HCT116 (cell line): Measurements from ENCODE around the gene SYNGR1. TPM values are rescaled to one million over a fixed set of nuclear protein-coding genes. Genes with fewer than 3 reads are reported as not detected.

Experiments used
- ATAC-seq: fragments of 200-7000 bp; cut with Tn5 transposase; 2 replicates; pipeline ENCODE4 v1.9.1; 2020; ENCODE audit warnings: mild to moderate bottlenecking, moderate library complexity
- BruUV-seq: library from RNA; stranded (reverse); fragments of 400-500 nt; replicated peaks from 2 replicates; lab custom pipeline; 2021; lab: Mats Ljungman, UMichigan
- CTCF ChIA-PET: fragments of 300-600 bp; sonication (Branson Sonifier 250); formaldehyde crosslinking; loops from one replicate; lab custom pipeline; 2021; ENCODE audit warnings: antibody characterized with exemption; lab: Charles Lee
- POLR2A ChIA-PET: fragments of 300-600, 350-600 bp; sonication (Branson Sonifier 250); formaldehyde crosslinking; loops from one replicate; lab custom pipeline; 2021; ENCODE audit warnings: antibody characterized with exemption; lab: Charles Lee
- RAD21 ChIA-PET, 2 experiments: fragments of 300-600 bp; sonication (Branson Sonifier 250); formaldehyde crosslinking; loops; one replicate each; lab custom pipeline; 2023; ENCODE audit warnings: low total read pairs in 2 of 2; ENCODE audit not compliant: uncharacterized antibody in 2 of 2, unreplicated experiment in 2 of 2, low non-redundant PET in 1 of 2; lab: Charles Lee
- DNase-seq: peaks from one replicate; pipeline ENCODE4 v3.0.0-alpha.2; 2010; ENCODE audit warnings: low read depth, low spot score
- H2AFZ ChIP-seq: fragments of 200-600 bp; shearing (Covaris generic), sonication (generic); 2 replicates; pipeline ENCODE4 v1.6.1; 2017; ENCODE audit warnings: low read depth, mixed run types, mixed read lengths, antibody characterized with exemption, low read length; ENCODE audit not compliant: poor library complexity, severe bottlenecking
- H3K27ac ChIP-seq: 2 replicates; pipeline ENCODE4 v1.5.1; 2012; ENCODE audit warnings: low read depth, low read length
- H3K27me3 ChIP-seq: fragments of 200-600 bp; sonication (generic); 2 replicates; pipeline ENCODE4 v1.6.1; 2016; ENCODE audit warnings: mixed run types, low read length, mixed read lengths; ENCODE audit not compliant: insufficient read depth
- H3K36me3 ChIP-seq, 2 experiments: fragments of 200-500 bp in 1 of 2; fragments of 200-600 bp in 1 of 2; sonication (Bioruptor generic) in 1 of 2; sonication (generic) in 1 of 2; 2 replicates each; pipeline versions ENCODE4 v1.5.1 to v1.6.1; 2014 to 2016; ENCODE audit warnings: low read length in 2 of 2, inconsistent platforms in 1 of 2, mixed read lengths in 1 of 2, mixed run types in 1 of 2; ENCODE audit not compliant: insufficient read depth in 2 of 2, control insufficient read depth in 1 of 2
- H3K4me1 ChIP-seq, 2 experiments: fragments of 200-600 bp in 1 of 2; sonication (generic) in 1 of 2; 2 replicates each; pipeline versions ENCODE4 v1.5.1 to v1.6.1; 2012 to 2017; ENCODE audit warnings: low read length in 2 of 2, inconsistent platforms in 1 of 2, mild to moderate bottlenecking in 1 of 2, mixed read lengths in 1 of 2, mixed run types in 1 of 2, moderate library complexity in 1 of 2; ENCODE audit not compliant: insufficient read depth in 2 of 2, control insufficient read depth in 1 of 2
- H3K4me2 ChIP-seq: fragments of 200-600 bp; sonication (generic); 2 replicates; pipeline ENCODE4 v1.6.1; 2017; ENCODE audit warnings: mixed run types, low read length, mixed read lengths
- H3K4me3 ChIP-seq, 2 experiments: fragments of 200-600 bp in 1 of 2; sonication (generic) in 1 of 2; replicated peaks in 1 of 2; 2 replicates each; pipeline ENCODE4 v1.5.1; 2011 to 2016; ENCODE audit warnings: low read length in 2 of 2, control low read depth in 1 of 2, low read depth in 1 of 2, mild to moderate bottlenecking in 1 of 2, mixed read lengths in 1 of 2, mixed run types in 1 of 2
- H3K79me2 ChIP-seq: fragments of 200-600 bp; sonication (generic); 2 replicates; pipeline ENCODE4 v1.6.1; 2017; ENCODE audit warnings: mild to moderate bottlenecking, mixed run types, low read length, moderate library complexity, mixed read lengths; ENCODE audit not compliant: insufficient read depth
- H3K9ac ChIP-seq: fragments of 200-600 bp; sonication (generic); 2 replicates; pipeline ENCODE4 v1.6.1; 2016; ENCODE audit warnings: low read length, mixed read lengths
- H3K9me2 ChIP-seq: fragments of 200-600 bp; sonication (generic), shearing (Covaris generic); 2 replicates; pipeline ENCODE4 v1.6.1; 2017; ENCODE audit warnings: mixed run types, mild to moderate bottlenecking, moderate library complexity; ENCODE audit not compliant: insufficient read depth
- H3K9me3 ChIP-seq, 2 experiments: fragments of 200-500 bp in 1 of 2; fragments of 200-600 bp in 1 of 2; sonication (Bioruptor generic) in 1 of 2; sonication (generic) in 1 of 2; 2 replicates each; pipeline ENCODE4 v1.6.1; 2014 to 2017; ENCODE audit warnings: low read length in 2 of 2, mixed read lengths in 2 of 2, inconsistent platforms in 1 of 2, low read depth in 1 of 2, mild to moderate bottlenecking in 1 of 2, mixed run types in 1 of 2, moderate library complexity in 1 of 2; ENCODE audit not compliant: control insufficient read depth in 1 of 2, insufficient read depth in 1 of 2
- H4K20me1 ChIP-seq: fragments of 200-600 bp; sonication (generic), shearing (Covaris generic); 2 replicates; pipeline ENCODE4 v1.6.1; 2017; ENCODE audit warnings: mixed run types, mild to moderate bottlenecking, moderate library complexity; ENCODE audit not compliant: insufficient read depth
- CBX3 ChIP-seq: IDR thresholded peaks from 2 replicates; pipeline ENCODE4 v1.6.1; 2012; ENCODE audit warnings: low read depth
- CEBPB ChIP-seq: IDR thresholded peaks from 2 replicates; pipeline ENCODE4 v1.6.1; 2012; ENCODE audit warnings: low read depth
- EGR1 ChIP-seq: IDR thresholded peaks from 2 replicates; pipeline ENCODE4 v1.6.1; 2012; ENCODE audit warnings: low read depth
- FOSL1 ChIP-seq: IDR thresholded peaks from 2 replicates; pipeline ENCODE4 v1.6.1; 2012; ENCODE audit warnings: low read depth
- RAD21 ChIP-seq: IDR thresholded peaks from 2 replicates; pipeline ENCODE4 v1.6.1; 2012; ENCODE audit warnings: low read depth, mild to moderate bottlenecking
- SIN3A ChIP-seq: IDR thresholded peaks from 2 replicates; pipeline ENCODE4 v1.6.1; 2012; ENCODE audit warnings: low read depth
- SP1 ChIP-seq: IDR thresholded peaks from 2 replicates; pipeline ENCODE4 v1.6.1; 2012; ENCODE audit warnings: low read depth
- SRF ChIP-seq: IDR thresholded peaks from 2 replicates; pipeline ENCODE4 v1.6.1; 2012; ENCODE audit warnings: low read depth
- YY1 ChIP-seq: IDR thresholded peaks from 2 replicates; pipeline ENCODE4 v1.6.1; 2011; ENCODE audit warnings: low read length, low read depth, moderate library complexity, mild to moderate bottlenecking; ENCODE audit not compliant: insufficient replicate concordance; ENCODE audit errors: extremely low read depth
- ZFX ChIP-seq: fragments of 450-650 bp; IDR thresholded peaks from 2 replicates; pipeline ENCODE4 v1.6.1; 2017
- intact Hi-C: fragments of 100-400 bp; cut with micrococcal nuclease; formaldehyde crosslinking; loops from 2 replicates; pipeline ENCODE4 v1.10.0; 2022
- total RNA-seq: library from RNA; stranded (reverse); gene quantifications from one replicate; pipeline ENCODE4 v1.2.1, GENCODE V29; 2021; ENCODE audit not compliant: unreplicated experiment
- TF ChIP-seq, protein P1 (sequence below): IDR thresholded peaks from 2 replicates; pipeline ENCODE4 v1.6.1; 2011; ENCODE audit warnings: mild to moderate bottlenecking, low read length, moderate library complexity; ENCODE audit not compliant: insufficient replicate concordance; ENCODE audit errors: extremely low read depth
- TF ChIP-seq, protein P2 (sequence below): IDR thresholded peaks from 2 replicates; pipeline ENCODE4 v1.6.1; 2012
- TF ChIP-seq, protein P3 (sequence below), 3 experiments: fragments of 200-600 bp in 1 of 3; sonication (generic) in 1 of 3; IDR thresholded peaks in 2 of 3; conservative IDR thresholded peaks in 1 of 3; 2 replicates each; pipeline ENCODE4 v1.5.1; 2012 to 2017; ENCODE audit warnings: low read depth in 2 of 3, low read length in 2 of 3, antibody characterized with exemption in 1 of 3, borderline replicate concordance in 1 of 3, control low read depth in 1 of 3, mild to moderate bottlenecking in 1 of 3, mixed read lengths in 1 of 3, mixed run types in 1 of 3, moderate library complexity in 1 of 3; ENCODE audit not compliant: insufficient read depth in 1 of 3

The SYNGR1 gene
- total RNA-seq, 1 experiment from 2014 or later: 20.7 TPM

GRCh38 chr22:39381930-39382329 is 32.1 kb downstream of the SYNGR1 start:
- Histone ChIP-seq H4K20me1 (no peaks in the 10 kb centered on the region), H3K9ac (no peak overlapping the region), H3K9me2 (no peaks in the 10 kb centered on the region), H2AFZ (no peak overlapping the region), H3K27ac (no peak overlapping the region), H3K27me3 (no peaks in the 10 kb centered on the region), H3K79me2 (no peaks in the 10 kb centered on the region), H3K36me3 (no peaks in the 10 kb centered on the region; a peak in 1 of 4 replicates), H3K4me3 (no peak overlapping the region), H3K4me1 (peaks cover 0 to 13% of the 10 kb centered on the region in 2 experiments; a peak in 2 of 4 replicates), H3K4me2 (no peak overlapping the region), H3K9me3 (no peaks in the 10 kb centered on the region)
- CTCF ChIA-PET: no interaction called here
- DNase-seq (no peak), ATAC-seq (no peak)
- POLR2A ChIA-PET: no interaction called here
- BruUV-seq: no TSS peak
- RAD21 ChIA-PET: no interaction called here
- intact Hi-C loops: no loop called here
- TF ChIP-seq SP1 (no peak), SRF (no peak), CBX3 (no peak)
- TF ChIP-seq, protein P1, sequence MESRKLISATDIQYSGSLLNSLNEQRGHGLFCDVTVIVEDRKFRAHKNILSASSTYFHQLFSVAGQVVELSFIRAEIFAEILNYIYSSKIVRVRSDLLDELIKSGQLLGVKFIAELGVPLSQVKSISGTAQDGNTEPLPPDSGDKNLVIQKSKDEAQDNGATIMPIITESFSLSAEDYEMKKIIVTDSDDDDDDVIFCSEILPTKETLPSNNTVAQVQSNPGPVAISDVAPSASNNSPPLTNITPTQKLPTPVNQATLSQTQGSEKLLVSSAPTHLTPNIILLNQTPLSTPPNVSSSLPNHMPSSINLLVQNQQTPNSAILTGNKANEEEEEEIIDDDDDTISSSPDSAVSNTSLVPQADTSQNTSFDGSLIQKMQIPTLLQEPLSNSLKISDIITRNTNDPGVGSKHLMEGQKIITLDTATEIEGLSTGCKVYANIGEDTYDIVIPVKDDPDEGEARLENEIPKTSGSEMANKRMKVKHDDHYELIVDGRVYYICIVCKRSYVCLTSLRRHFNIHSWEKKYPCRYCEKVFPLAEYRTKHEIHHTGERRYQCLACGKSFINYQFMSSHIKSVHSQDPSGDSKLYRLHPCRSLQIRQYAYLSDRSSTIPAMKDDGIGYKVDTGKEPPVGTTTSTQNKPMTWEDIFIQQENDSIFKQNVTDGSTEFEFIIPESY: no peak

DNA sequence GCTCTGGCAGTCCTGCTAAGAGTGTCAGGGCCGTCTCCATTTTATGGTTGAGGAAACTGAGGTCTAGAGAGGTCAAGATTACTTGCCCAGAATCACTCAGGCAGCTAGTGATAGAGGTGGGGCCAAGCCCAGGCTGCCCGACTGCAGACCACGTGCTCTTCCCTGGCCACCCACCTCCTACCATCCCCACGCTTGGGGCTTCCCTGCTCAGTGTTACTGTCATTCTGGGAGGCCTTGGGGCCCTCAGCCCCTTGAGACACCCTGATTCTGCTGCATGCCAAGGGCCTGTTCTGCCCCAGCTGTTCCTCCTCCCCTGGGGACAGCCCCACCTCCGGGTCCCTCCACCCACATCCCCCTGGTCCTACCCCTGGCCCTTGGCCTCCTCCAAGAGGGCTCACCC is 32.6 kb downstream of the SYNGR1 start:
- ChIA-PET RAD21 (no interaction called here), POLR2A (no interaction called here)
- BruUV-seq: no TSS peak
- H3K9me3 ChIP-seq: no peaks in the 10 kb centered on the region
- no peaks in the 10 kb centered on the region; a peak in 1 of 4 replicates for H3K36me3 ChIP-seq
- no peak overlapping the region for H3K4me3 ChIP-seq
- H3K27me3 ChIP-seq: no peaks in the 10 kb centered on the region
- no peaks in the 10 kb centered on the region for H4K20me1 ChIP-seq
- no peaks in the 10 kb centered on the region for H3K9me2 ChIP-seq
- TF ChIP-seq CEBPB (no peak), RAD21 (no peak), EGR1 (no peak), FOSL1 (no peak), ZFX (no peak), SIN3A (no peak), CBX3 (no peak), YY1 (no peak)
- TF ChIP-seq, protein P2, sequence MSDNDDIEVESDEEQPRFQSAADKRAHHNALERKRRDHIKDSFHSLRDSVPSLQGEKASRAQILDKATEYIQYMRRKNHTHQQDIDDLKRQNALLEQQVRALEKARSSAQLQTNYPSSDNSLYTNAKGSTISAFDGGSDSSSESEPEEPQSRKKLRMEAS: no peak
- TF ChIP-seq, protein P3, sequence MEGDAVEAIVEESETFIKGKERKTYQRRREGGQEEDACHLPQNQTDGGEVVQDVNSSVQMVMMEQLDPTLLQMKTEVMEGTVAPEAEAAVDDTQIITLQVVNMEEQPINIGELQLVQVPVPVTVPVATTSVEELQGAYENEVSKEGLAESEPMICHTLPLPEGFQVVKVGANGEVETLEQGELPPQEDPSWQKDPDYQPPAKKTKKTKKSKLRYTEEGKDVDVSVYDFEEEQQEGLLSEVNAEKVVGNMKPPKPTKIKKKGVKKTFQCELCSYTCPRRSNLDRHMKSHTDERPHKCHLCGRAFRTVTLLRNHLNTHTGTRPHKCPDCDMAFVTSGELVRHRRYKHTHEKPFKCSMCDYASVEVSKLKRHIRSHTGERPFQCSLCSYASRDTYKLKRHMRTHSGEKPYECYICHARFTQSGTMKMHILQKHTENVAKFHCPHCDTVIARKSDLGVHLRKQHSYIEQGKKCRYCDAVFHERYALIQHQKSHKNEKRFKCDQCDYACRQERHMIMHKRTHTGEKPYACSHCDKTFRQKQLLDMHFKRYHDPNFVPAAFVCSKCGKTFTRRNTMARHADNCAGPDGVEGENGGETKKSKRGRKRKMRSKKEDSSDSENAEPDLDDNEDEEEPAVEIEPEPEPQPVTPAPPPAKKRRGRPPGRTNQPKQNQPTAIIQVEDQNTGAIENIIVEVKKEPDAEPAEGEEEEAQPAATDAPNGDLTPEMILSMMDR (IDR thresholded peaks at IDR 0.05 in 2 of 3, conservative IDR thresholded peaks at IDR 0.05 in 1 of 3; ENCODE audit: borderline replicate concordance in 1 of 3, insufficient read depth in 1 of 3, low read depth in 2 of 3, low read length in 2 of 3): no peak
- TF ChIP-seq, all 23 proteins: peak for 0
- Histone ChIP-seq H3K9ac (no peak overlapping the region), H3K79me2 (no peaks in the 10 kb centered on the region), H3K4me2 (no peak overlapping the region), H2AFZ (no peak overlapping the region), H3K4me1 (peaks cover 0 to 13% of the 10 kb centered on the region in 2 experiments; a peak in 2 of 4 replicates), H3K27ac (no peak overlapping the region)
- intact Hi-C loops: no loop called here
- ATAC-seq (no peak), DNase-seq (no peak)
- CTCF ChIA-PET: no interaction called here
